Measurements from ENCODE around the gene SIVA1. TPM values are rescaled to one million over a fixed set of nuclear protein-coding genes. Genes with fewer than 3 reads are reported as not detected.

The SIVA1 gene
- total and polyA plus RNA-seq, 2 donors: 39.9 to 280 TPM

DNA sequence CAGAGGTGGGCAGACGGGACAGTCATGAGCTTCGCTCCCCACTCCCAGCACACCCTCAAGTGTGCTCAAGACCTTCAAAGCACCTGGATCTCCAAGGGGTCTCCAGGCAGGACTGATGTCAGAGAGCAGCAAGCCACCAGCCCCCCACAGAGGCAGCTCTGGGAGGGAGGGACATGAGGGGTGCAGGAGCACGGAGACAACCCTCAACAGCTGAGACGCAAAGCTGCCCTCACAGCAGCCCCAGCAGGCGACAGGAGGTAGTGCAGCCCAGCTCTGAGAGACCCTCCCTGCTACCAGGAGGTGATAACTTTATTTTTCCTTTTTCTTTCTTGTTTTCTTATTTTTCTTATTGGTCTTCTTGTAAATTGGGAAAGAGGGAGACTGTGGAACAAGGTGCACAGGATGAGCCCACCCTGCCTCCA is 17.9 kb downstream of the SIVA1 start:
- H3K4me1 ChIP-seq (ENCODE audit: insufficient read depth): no peaks in the 10 kb centered on the region
- H3K27ac ChIP-seq (ENCODE audit: low read depth): no peak overlapping the region
- WGBS: 92% methylated on average over 5 of the region's 5 CpGs

DNA sequence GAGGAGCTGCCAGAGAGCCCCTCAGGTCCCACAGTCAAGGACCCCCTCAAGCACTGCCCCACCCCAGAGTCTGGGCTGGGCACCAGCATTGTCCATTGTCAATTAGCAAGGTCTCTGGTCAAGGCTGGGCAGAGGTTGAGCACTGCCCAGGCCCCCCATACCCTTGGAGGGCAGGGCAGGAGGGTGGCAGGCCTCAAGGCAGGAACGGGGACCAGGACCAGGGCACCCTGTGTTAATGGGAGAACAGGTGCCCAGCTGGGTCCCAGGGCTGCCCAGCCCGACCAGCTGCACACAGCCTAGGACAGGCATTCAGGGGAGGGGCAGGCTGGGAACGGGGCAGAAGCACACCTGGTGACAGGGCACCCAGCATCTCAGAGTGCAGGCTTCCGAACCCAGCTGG is 18.4 kb downstream of the SIVA1 start:
- Histone ChIP-seq H3K4me3 (ENCODE audit: low read depth, low read length) (no peak overlapping the region), H3K27ac (ENCODE audit: low read depth) (no peak overlapping the region), H3K4me1 (ENCODE audit: insufficient read depth) (no peaks in the 10 kb centered on the region), H3K36me3 (ENCODE audit: insufficient read depth) (peaks cover 7% of the 10 kb centered on the region)
- over 99% methylated on average over 4 of the region's 4 CpGs for WGBS
- no peak for DNase-seq (ENCODE audit: extremely low spot score)

More for the DNA sequence above, 17.9 kb downstream of the SIVA1 start:
- Histone ChIP-seq H3K36me3 (ENCODE audit: insufficient read depth) (peaks cover 7% of the 10 kb centered on the region), H3K4me3 (ENCODE audit: low read depth, low read length) (no peak overlapping the region)
- DNase-seq (ENCODE audit: extremely low spot score): no peak

DNA sequence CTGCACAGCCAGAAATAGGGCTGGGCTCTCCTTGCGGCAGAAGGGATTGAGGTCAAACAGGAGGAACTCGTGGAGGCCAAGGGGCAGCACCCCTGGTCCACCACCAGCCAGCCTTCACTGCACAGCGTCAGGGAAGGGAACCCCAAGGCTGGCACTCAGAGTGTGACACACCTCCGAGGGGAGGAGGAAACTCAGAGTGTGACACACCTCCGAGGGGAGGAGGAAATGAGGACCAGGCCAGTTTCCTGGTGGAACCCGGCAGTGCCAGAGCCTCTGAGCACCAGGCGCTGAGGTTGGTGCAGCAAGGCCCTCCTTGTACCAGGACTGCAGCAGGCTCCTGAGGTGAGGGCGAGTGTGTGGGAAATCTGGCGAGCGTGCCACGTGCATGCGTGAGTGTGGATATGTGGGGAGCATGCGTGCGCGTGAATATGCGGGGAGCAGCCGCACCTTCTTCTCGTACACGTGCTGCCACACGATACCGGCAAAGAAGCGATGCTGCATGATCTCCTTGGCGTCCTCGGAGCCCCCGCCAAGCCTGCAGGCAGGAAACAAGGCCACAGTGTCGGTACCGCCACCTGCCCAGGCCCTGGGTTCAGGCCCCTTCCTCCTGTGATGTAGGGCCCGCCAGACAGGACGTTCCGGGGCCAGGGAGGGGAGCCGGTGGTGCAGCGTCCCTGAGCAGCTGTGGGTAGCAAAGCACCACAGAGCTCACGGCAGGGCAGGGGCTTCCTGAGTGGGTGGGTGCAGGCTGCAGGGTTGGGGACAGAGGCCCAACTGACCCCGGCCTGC is 19.2 kb downstream of the SIVA1 start:
- WGBS: 88% methylated on average over 34 of the region's 34 CpGs
- peaks cover 7% of the 10 kb centered on the region for H3K36me3 ChIP-seq (ENCODE audit: insufficient read depth)
- H3K4me1 ChIP-seq (ENCODE audit: insufficient read depth): no peaks in the 10 kb centered on the region
- no peak overlapping the region for H3K27ac ChIP-seq (ENCODE audit: low read depth)
- no peak for DNase-seq (ENCODE audit: extremely low spot score)
- no peak overlapping the region for H3K4me3 ChIP-seq (ENCODE audit: low read depth, low read length)

DNA sequence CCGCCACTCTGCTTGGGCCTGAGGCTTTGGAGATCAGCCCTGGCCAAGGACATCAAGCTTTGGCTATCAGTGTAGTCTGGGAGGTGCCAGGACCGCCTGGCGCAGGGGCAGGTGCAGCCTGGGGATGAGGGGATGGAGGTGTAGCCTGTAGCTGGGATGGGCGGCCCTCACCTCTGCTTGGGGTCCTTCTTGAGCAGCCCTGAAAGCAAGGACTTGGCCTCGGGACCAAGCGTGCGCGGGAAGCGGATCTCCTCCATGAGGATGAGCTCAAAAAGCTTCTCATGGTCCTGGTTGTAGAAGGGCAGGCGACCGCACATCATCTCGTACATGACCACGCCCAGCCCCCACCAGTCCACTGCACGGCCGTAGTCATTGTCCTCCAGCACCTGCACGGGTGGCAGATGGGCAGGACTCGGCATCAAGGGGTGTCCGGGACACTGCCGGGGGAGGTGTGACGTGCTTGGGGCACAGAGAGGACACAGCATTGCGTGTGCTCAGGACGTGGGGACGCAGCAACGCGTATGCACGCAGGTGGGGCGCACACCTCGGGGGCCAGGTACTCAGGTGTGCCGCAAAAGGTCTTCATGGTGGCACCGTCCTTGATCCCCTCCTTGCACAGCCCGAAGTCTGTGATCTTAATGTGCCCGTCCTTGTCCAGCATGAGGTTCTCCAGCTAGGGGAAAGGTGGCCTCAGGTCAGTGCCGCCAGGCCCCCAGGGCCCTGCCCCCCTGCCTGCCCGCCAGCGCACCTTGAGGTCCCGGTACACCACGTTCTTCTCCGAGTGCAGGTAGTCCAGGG is 20.0 kb downstream of the SIVA1 start:
- 92% methylated on average over 38 of the region's 38 CpGs for whole genome bisulfite sequencing
- no peak overlapping the region for H3K27ac ChIP-seq (ENCODE audit: low read depth)
- H3K4me1 ChIP-seq (ENCODE audit: insufficient read depth): no peaks in the 10 kb centered on the region
- H3K4me3 ChIP-seq (ENCODE audit: low read depth, low read length): no peak overlapping the region
- peaks cover 7% of the 10 kb centered on the region for H3K36me3 ChIP-seq (ENCODE audit: insufficient read depth)
- DNase-seq (ENCODE audit: extremely low spot score): no peak

DNA sequence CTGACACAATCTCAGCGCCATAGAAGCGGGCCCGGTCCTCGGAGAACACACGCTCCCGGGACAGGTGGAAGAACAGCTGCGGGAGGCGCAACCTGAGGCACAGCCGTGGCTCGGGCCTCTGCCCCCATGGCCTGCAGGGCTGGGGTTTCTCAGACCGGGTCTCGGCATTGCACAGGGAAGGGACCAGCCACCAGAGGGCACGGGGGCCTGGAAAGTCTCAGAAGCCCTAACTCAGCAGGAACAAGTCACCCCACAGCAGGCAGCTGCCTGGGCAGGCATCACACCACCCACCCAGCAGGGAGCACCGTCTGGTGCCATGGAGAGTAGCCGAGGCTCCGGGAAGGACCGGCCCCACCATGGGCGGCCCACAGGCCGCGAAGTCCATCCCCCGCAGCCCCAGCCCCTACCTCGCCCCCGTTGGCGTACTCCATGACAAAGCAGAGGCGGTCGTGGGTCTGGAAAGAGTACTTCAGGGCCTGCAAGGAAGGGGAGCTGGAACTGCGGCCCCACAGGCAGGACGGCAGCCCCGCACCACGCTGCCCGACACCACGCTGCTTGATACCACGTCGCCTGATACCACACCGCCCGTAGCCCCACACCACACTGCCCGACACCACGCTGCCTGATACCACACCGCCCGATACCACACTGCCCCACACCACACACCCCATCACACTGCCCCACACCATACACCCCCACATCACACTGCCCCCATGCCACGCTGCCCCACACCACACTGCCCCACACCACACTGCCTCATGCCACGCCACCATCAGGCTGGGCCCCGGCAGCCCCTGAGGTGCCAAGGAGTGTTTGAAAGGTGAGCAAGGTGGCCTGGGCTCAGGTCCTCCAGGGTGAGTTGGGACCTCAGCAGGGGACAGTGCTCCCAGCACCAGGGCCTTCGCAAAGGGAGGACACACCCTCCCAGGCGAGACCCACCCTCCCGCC is 20.8 kb downstream of the SIVA1 start:
- Histone ChIP-seq H3K4me1 (ENCODE audit: insufficient read depth) (no peaks in the 10 kb centered on the region), H3K36me3 (ENCODE audit: insufficient read depth) (peaks cover 7% of the 10 kb centered on the region), H3K27ac (ENCODE audit: low read depth) (no peak overlapping the region), H3K4me3 (ENCODE audit: low read depth, low read length) (no peak overlapping the region)
- DNase-seq (ENCODE audit: extremely low spot score): no peak
- WGBS: 86% methylated on average over 46 of the region's 46 CpGs

DNA sequence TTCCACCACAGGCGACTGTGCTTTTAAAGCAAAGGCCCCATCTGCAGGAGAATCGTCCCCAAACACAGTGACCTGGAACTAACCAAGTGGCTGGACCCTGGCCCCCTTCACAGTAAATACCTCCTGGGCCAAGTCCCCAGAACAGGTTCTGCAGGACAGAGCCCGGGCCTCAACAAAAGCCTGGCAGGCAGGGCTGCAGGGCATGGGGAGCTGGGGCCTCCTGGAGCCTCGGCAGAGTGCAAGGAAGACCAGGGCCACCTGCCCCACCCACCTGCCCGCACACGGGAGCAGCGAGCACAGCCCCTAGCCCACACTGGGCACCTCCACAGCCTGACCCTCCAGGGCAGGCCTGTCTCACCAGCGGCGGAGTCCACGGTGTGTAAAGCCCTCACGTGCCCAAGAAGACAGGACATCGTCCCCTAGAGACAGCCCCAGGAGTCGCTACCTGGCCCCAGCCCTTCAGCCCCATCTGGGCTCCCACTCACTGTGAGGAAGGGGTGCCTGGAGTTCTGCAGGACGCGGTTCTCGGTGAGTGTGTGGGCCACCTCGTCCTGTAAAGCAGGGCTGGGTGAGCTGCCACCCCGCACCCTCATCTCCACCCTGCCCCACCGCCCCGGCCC is 21.6 kb downstream of the SIVA1 start:
- DNase-seq (ENCODE audit: extremely low spot score): peak; percentile 15
- H3K4me1 ChIP-seq (ENCODE audit: insufficient read depth): no peaks in the 10 kb centered on the region
- no peak overlapping the region for H3K4me3 ChIP-seq (ENCODE audit: low read depth, low read length)
- WGBS: 80% methylated on average over 20 of the region's 20 CpGs
- H3K36me3 ChIP-seq (ENCODE audit: insufficient read depth): peaks cover 7% of the 10 kb centered on the region
- H3K27ac ChIP-seq (ENCODE audit: low read depth): no peak overlapping the region

DNA sequence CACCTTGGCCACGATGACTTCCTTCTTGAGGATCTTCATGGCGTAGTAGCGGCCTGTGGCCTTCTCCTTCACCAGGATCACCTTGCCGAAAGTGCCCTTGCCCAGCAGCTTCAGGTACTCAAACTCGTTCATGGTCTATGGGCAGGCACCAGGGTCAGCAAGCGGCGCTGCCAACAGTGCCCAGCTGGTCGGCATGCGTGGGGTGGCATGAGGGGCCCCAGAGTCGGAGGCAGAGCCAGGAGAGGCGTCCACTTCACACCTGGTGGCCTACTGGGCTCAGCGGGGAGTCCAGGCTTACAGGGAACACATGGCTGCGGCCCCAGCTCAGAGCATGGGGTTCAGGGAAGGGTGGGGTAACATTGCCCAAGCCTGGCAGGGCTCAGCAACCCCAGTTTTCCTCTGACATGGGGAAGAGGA is 22.1 kb downstream of the SIVA1 start:
- no peak for DNase-seq (ENCODE audit: extremely low spot score)
- Histone ChIP-seq H3K4me3 (ENCODE audit: low read depth, low read length) (no peak overlapping the region), H3K27ac (ENCODE audit: low read depth) (no peak overlapping the region), H3K4me1 (ENCODE audit: insufficient read depth) (no peaks in the 10 kb centered on the region), H3K36me3 (ENCODE audit: insufficient read depth) (peaks cover 7% of the 10 kb centered on the region)
- WGBS: 87% methylated on average over 13 of the region's 13 CpGs

DNA sequence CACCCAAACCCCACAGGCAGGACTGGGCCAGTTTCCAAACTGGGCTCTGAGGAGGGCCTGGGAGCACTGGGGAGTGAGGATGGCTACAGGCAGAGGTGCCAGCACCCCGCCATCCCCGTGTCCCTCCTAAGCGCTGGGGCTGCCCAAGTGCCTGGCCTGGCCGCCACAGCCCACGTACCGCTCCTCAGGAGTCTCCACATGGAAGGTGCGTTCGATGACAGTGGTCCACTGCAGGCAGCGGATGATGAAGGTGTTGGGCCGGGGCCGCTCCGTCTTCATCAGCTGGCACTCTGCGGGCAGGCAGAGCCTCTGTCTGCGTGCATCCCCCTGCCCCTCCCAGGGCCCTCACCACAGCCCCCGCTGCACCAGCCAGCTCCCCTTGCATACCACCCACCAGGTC is 23.5 kb downstream of the SIVA1 start:
- Histone ChIP-seq H3K4me1 (ENCODE audit: insufficient read depth) (no peaks in the 10 kb centered on the region), H3K36me3 (ENCODE audit: insufficient read depth) (peaks cover 7% of the 10 kb centered on the region), H3K27ac (ENCODE audit: low read depth) (no peak overlapping the region), H3K4me3 (ENCODE audit: low read depth, low read length) (no peak overlapping the region)
- WGBS: 98% methylated on average over 15 of the region's 15 CpGs
- no peak for DNase-seq (ENCODE audit: extremely low spot score)

DNA sequence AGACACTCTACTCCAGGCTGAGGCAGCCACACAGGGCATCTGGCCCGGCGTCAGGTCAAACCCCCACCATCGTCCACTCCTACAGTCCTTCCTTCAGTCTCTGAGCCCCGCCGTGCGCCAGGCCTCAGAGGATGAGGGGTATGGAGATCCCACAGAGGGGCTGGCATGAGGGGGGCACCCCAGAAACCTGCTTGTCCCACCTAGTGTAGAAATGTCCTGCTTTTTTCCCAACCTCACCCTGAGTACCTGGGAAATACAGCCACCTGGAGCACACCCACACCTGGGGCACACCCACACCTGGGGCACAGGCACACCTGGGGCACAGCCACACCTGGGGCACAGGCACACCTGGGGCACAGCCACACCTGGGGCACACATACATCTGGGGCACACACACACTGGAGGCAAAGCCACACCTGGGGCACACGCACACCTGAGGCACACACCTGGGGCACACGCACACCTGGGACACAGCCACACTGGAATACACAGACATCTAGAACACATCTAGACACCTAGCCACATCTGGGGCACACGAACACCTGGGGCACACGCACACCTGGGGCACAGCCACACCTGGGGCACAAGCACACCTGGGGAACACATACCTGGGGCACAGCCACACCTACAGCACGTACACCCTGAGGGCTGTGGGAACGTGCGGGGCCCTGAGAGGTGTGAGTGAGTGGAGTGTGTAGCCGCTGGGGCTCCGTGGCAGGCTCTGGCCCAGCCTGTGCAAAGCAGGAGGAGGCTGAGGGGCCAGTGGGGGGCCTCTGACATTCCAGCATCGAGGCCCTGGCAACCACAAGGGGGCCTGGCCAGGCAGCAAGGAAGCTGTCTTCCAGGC is 24.2 kb downstream of the SIVA1 start:
- no peak overlapping the region for H3K4me3 ChIP-seq (ENCODE audit: low read depth, low read length)
- 78% methylated on average over 16 of the region's 16 CpGs for WGBS
- peaks cover 6% of the 10 kb centered on the region for H3K36me3 ChIP-seq (ENCODE audit: insufficient read depth)
- no peak overlapping the region for H3K27ac ChIP-seq (ENCODE audit: low read depth)
- DNase-seq (ENCODE audit: extremely low spot score): no peak
- H3K4me1 ChIP-seq (ENCODE audit: insufficient read depth): no peaks in the 10 kb centered on the region

DNA sequence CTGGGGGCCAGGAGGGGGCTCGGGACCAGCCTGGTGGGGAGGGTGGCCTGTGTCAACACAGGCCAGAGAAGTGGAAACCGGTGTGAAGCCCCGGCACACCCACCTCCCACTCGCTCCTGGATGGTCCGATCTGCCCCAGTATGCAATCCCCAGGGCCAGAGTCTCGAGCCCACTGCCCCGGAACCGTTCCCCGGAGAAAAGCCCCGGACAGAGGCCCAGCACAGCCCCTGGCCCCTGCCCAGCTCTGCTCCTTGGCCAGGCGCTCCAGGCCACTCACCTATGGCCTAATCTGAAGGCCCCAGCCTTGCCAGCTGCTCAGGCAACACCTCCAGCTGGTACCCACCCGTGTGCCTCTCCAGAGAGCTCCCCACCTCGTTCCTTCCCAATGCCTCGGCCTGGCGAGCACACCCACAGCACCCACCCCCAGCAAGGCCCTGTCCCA is 24.9 kb downstream of the SIVA1 start:
- Histone ChIP-seq H3K27ac (ENCODE audit: low read depth) (no peak overlapping the region), H3K36me3 (ENCODE audit: insufficient read depth) (no peaks in the 10 kb centered on the region), H3K4me3 (ENCODE audit: low read depth, low read length) (no peak overlapping the region), H3K4me1 (ENCODE audit: insufficient read depth) (no peaks in the 10 kb centered on the region)
- DNase-seq (ENCODE audit: extremely low spot score): no peak
- 75% methylated on average over 15 of the region's 15 CpGs for WGBS

DNA sequence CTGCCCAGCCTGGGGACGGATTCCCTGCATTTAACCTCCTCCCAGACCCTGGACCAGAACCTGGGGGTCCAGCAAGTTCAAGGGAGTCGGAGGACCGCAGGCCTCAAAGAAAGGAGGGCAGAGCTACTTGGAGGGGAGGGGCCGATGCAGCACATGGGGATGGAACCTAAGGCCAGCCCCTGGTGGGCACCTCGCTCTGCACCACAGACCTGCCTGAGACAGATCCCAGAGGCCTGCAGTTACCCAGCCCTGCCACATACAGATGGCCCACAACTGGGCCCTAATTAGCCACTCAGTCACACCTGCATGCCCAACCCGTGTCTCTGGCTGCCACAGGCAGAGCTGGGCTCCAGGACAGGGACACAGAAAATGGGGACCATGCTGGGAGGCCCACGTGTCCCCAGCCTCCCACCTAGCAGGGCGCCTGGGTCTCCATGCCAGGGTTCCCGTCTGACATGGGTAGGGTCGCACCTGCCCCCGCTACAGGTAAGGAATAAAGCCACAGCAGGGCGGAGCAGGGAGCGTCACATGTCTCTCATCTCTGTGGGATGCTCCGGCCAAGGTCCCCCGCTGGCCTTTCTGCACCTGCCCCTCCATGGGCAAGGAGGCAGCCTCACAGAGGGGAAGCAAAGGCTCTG is 25.9 kb downstream of the SIVA1 start:
- Histone ChIP-seq H3K4me3 (ENCODE audit: low read depth, low read length) (no peak overlapping the region), H3K36me3 (ENCODE audit: insufficient read depth) (no peaks in the 10 kb centered on the region), H3K4me1 (ENCODE audit: insufficient read depth) (no peaks in the 10 kb centered on the region), H3K27ac (ENCODE audit: low read depth) (no peak overlapping the region)
- WGBS: 86% methylated on average over 15 of the region's 15 CpGs
- DNase-seq (ENCODE audit: extremely low spot score): no peak

Data from urinary bladder (tissue), 4 donors.